Stimulated activated CD8-positive, alpha-beta memory T cell treated with anti-CD3 and anti-CD28 coated beads, Interleukin-7, amount 100 ng/mL, for 24 hours (primary cell): ENCODE data around the gene KCNQ5.
"Not testable (repeated sequence)": the region's sequence is repeated elsewhere in the genome, so short reads cannot be mapped to it uniquely, and the experiment has no call there.

ENCODE experiments used
- DNase-seq: peaks from one replicate; pipeline ENCODE4 v3.0.0-alpha.2; 2020; ENCODE audit warnings: low read depth

The KCNQ5 gene

GRCh38 chr6:72952808-72953630 lies 331.2 kb downstream of the KCNQ5 start:
- no peak for DNase-seq

- no peak for DNase-seq
Measured at GRCh38 chr6:72953971-72954381, 332.1 kb downstream of the KCNQ5 start.

- DNase-seq: no peak
Measured at GRCh38 chr6:72954716-72955115, 332.9 kb downstream of the KCNQ5 start.

DNA sequence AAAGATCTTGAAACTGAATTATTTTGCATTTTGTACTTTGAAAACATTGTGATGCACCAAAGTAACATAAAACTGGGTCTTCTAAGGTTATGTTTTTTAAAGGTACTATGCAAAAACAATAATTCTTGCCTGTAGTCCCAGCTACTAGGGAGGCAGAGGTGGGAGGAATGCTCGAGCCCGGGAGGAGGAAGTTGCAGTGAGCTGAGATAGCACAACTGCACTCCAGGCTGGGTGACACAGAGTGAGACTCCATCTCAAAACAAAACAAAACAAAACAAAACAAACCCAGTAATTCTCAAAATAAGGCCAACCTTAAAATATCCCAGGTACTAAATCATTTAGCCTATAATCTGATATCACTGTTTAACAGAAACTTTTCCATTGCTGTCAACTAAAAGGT lies 333.8 kb downstream of the KCNQ5 start:
- no peak for DNase-seq

- no peak for DNase-seq
Measured at GRCh38 chr6:72956272-72956671, 334.4 kb downstream of the KCNQ5 start.

GRCh38 chr6:72959821-72960220 lies 338.0 kb downstream of the KCNQ5 start:
- no peak for DNase-seq

DNA sequence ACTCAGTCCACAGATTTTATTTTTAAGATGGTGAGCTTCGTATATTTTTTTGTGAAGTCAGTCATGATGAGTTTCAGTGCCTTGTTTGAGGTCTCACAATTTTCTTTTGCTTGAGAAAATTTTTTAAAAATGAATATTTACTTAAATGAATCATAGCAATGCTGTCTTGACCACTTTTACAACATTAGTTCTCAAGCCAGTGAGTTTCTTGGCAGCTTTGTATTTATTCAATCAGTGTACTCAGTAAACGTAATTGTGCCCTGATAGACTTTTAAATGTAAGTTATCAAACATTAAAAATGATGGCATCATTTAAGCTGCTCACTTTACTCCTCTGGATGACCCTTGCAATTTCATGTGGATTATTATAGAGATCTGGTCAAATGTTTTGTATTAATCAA lies 342.1 kb downstream of the KCNQ5 start:
- DNase-seq: no peak

DNA sequence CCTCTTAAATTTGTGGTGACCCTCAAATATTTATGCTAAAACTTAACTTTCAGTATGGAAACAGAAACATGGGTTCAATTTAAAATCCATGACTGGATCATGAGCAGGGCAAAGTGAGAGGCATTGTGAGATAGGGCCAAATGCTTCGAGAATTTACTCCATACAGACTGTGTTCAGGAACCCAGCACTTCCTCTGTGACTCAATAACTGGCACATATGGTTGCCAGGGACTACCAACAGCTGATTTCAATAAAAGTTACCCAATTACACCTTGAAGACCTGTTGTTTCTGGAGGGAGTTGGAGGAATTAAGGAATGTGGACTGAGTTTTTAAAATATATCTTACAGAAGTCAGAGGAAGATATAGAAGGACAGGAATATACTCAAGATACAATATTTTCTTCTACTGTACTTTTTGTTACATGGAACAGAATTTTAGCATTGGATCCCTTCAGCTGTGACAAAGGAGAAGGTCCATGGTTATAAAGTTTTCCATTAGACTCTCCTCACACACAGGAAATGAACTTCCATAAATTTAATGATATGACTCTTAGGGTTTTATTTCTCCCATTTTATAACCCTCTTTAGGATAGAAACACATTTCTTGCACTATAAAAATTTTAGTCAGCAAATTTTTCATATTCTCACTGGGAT lies 344.9 kb downstream of the KCNQ5 start:
- DNase-seq: no peak

GRCh38 chr6:72967329-72967728 lies 345.5 kb downstream of the KCNQ5 start:
- DNase-seq: no peak

DNA sequence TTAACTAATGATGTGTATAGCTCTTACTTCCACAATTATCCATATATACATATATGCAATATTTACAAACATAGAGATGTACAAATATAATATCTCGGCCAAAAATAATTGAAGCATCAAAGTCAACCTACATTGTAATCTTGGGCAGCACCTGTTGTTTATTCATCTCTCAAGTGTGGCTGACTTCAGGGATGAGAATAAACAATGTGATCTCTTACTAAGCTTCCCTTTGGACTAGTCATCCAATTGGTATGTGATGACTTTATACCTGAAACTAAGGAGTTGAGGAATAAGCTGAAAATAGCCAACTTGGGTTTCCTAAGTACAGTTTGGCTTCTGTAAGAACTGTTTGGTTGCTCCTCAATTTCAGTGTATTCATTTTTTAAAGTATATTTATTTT lies 346.8 kb downstream of the KCNQ5 start:
- DNase-seq: no peak

GRCh38 chr6:72969666-72970065 lies 347.8 kb downstream of the KCNQ5 start:
- no peak for DNase-seq

- no peak for DNase-seq
Measured at GRCh38 chr6:72972579-72972978, 350.7 kb downstream of the KCNQ5 start.

DNA sequence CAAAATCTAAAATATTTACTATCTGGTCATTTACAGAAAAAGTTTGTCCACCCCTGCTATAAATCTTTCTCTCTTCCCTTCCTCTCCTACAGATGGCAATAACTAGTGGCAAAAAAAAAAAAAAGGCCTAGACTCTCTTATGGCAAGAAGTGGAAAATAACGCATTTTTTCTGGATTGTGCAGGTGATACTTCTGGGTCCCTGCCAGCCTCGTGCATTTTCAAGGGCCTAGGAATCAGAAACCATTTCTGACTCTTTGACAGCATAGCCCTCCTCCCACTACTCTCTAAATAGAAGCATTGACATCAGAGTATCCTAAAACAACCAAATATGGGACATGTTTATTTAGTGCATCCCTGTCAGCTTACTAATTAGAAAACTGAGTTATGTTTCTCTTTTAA lies 352.4 kb downstream of the KCNQ5 start:
- no peak for DNase-seq

DNA sequence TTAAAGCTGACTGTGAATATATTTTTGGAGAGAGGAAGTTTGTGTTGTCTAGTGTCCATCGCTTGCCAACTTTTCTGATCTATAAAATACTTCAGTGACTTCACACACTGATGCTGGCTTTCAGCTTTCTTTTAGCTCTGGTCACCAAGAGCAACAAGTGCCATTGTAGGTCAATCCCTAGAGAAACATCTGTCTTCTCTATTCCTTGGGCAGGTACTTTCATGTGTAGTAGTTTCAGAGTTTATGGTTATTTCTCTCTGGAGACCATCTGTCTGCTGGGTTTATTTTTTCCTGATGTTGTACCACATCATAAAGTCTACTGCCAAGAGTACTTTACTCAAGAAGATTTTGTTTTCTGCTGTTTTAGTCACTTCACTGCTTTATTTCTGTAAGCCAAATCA lies 353.5 kb downstream of the KCNQ5 start:
- no peak for DNase-seq

DNA sequence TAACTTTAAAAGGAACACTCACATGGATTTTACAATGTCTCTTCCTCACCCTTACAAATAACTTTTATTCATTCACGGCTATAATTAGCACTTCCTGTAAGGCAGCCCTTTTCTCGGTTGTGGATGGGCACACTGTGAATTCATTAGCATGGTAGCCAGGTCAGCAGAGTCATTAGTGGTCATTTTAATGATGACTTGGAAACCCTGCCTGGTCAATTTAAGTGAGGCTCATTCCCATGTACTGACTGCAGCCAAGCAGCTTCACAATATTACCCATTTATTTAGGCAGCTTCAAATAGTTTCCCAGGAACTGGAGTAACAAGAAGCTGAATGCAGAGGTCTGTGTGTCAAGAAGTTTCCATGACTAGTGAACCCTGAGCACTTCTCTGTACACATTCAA lies 354.6 kb downstream of the KCNQ5 start:
- no peak for DNase-seq

DNA sequence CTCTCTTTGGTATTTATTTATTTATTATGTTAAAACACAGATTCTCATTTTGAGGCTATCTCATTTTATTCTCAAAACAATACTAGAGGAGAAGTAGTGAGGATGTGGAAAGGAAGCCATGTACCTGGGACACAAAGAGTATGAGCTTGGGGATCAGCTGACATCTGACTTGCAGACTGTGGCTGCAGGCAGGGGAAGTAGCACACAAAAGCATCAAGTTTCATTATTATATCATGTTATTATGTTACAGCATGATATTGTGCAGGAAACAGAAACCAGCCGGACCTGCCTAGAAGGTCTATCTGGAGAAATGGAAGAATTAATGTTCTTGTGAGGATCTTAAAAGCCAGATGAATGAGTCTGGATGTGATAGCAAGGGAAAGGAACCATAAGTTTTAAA lies 355.2 kb downstream of the KCNQ5 start:
- DNase-seq: no peak

- DNase-seq: not testable (repeated sequence)
Measured at GRCh38 chr6:72978808-72979207, 356.9 kb downstream of the KCNQ5 start.

GRCh38 chr6:72984189-72984831 lies 362.4 kb downstream of the KCNQ5 start:
- not testable (repeated sequence) for DNase-seq

DNA sequence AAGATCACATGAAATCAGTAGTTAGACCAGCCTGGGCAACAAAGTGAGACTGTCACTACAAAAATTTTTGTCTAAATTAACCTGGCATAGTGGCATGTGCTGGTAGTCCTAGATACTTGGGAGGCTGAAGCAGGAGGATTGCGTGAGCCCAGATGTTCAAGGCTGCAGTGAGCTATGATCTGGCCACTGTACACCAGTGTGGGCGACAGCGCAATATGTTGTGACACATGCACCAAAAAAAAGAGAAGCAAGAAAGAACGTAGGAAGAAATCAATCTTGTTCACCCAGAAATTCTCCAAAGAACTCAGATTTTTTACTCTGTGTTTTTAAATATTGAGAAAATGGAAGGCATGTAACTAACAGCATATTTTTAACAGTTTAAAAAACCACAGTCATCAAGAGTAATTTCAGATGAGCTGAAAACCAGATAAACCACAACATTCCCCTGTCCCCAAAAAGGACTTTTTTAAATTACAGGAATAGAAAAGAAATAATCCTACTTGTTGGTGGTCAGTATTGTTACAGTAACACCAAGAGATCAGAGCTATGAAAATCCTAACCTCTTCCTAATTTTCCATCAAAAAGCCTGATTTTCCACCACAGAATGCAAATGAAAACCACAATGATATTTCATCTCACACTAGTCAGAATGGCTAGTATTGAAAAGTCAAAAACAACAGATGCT lies 363.3 kb downstream of the KCNQ5 start:
- DNase-seq: no peak

DNA sequence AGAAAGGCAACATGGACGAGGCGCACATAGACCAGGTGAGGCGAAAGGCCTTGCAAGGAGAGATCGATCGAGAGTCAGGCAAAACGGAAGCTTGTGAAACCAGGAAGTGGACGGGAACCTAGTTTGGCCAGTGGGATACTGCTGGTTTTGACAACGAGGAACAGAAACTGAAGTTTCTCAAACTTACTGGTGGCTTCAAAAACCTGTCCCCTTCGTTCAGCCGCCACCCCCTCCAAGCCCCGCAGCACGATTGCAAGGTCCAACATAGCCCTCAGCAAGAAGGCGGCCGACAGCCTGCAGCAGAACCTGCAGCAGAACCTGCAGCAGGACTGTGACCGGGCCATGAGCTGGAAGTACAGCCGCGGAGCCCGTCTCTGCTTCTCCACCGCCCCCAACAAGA lies 365.4 kb downstream of the KCNQ5 start:
- DNase-seq: no peak

DNA sequence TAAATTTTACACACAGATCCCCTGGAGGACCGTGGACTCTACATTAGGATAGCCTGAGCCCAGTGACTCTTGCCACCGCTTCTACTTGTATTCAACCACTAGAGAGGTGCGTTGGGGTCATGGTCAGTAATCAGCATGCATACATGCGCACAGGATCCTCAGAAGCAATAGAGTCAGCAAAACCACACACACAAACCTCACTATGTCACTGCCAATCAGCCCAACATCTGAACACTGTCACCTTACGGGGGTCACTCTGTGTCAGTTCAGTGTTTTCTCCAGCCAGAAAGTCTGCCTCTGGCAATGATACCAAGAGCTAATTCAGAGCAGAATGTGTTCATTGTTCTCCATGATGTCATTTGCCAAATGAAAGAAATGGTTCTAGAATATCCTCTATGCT lies 378.1 kb downstream of the KCNQ5 start:
- DNase-seq: no peak

- no peak for DNase-seq
Measured at GRCh38 chr6:73000460-73000859, 378.6 kb downstream of the KCNQ5 start.

DNA sequence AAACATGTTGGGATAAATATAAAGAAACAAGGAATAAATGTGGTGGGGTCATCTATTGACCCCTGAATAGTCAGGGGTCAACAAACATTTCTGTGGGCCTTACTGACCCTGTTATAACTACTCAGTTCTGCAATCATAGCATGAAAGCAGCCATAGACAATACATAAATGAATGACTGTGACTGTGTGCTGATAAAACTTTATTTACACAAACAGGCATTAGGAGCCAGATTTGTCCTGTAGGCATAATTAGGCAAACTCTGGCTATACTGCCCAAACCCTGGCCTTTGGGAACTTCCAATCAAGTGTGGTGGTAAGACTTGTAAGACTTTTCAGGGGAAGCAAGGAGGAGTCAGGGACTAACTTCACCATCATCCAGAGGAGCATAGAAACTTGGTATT lies 380.7 kb downstream of the KCNQ5 start:
- no peak for DNase-seq
